ENCODE data around the gene DDIT4.
A peak's percentile ranks its signal among the peaks of the same experiment; 100 is the strongest.

DDIT4 gene

GRCh38 chr10:72270607-72271281 is 3.0 kb upstream of the DDIT4 start:
- no peak for DNase-seq (ENCODE audit: low read depth)
- TF ChIP-seq, protein P1, sequence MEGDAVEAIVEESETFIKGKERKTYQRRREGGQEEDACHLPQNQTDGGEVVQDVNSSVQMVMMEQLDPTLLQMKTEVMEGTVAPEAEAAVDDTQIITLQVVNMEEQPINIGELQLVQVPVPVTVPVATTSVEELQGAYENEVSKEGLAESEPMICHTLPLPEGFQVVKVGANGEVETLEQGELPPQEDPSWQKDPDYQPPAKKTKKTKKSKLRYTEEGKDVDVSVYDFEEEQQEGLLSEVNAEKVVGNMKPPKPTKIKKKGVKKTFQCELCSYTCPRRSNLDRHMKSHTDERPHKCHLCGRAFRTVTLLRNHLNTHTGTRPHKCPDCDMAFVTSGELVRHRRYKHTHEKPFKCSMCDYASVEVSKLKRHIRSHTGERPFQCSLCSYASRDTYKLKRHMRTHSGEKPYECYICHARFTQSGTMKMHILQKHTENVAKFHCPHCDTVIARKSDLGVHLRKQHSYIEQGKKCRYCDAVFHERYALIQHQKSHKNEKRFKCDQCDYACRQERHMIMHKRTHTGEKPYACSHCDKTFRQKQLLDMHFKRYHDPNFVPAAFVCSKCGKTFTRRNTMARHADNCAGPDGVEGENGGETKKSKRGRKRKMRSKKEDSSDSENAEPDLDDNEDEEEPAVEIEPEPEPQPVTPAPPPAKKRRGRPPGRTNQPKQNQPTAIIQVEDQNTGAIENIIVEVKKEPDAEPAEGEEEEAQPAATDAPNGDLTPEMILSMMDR (IDR thresholded peaks at IDR 0.05; ENCODE audit: low read length, missing control alignments): no peak
- H3K4me3 ChIP-seq (replicated peaks; ENCODE audit: low read depth, low read length): no peak overlapping the region

GRCh38 chr10:72272689-72273409 is 875 bp upstream of the DDIT4 start:
- H3K4me3 ChIP-seq (replicated peaks; ENCODE audit: low read depth, low read length): peak overlapping the region; percentile 100
- DNase-seq (ENCODE audit: low read depth): peak; percentile 98
- TF ChIP-seq, protein P1 (IDR thresholded peaks at IDR 0.05; ENCODE audit: low read length, missing control alignments): no peak

DNA sequence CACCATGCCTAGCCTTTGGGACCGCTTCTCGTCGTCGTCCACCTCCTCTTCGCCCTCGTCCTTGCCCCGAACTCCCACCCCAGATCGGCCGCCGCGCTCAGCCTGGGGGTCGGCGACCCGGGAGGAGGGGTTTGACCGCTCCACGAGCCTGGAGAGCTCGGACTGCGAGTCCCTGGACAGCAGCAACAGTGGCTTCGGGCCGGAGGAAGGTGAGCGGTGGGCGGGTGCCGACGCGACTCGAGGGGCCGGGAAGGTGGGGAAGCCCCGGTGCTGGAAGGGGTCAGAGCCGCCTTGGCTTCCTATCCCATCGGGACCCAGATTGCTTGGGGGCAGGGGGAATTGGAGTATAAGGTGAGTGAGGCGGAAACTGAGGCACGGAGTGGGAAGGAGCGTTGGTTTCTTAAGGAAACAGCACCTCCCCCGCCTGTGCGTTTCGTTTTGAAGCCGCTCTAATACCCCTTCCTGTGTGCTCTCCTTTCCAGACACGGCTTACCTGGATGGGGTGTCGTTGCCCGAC is 547 bp downstream of the DDIT4 start:
- TF ChIP-seq, protein P1 (IDR thresholded peaks at IDR 0.05; ENCODE audit: low read length, missing control alignments): no peak
- no peak for DNase-seq (ENCODE audit: low read depth)
- peak overlapping the region; percentile 100 for H3K4me3 ChIP-seq (replicated peaks; ENCODE audit: low read depth, low read length)

- H3K4me3 ChIP-seq (replicated peaks; ENCODE audit: low read depth, low read length): peak overlapping the region; percentile 100
- peak; percentile 82 for DNase-seq (ENCODE audit: low read depth)
- TF ChIP-seq, protein P1 (IDR thresholded peaks at IDR 0.05; ENCODE audit: low read length, missing control alignments): peak; percentile 65
These were observed 1.1 kb downstream of the DDIT4 start for GRCh38 chr10:72274730-72275350.

DNA sequence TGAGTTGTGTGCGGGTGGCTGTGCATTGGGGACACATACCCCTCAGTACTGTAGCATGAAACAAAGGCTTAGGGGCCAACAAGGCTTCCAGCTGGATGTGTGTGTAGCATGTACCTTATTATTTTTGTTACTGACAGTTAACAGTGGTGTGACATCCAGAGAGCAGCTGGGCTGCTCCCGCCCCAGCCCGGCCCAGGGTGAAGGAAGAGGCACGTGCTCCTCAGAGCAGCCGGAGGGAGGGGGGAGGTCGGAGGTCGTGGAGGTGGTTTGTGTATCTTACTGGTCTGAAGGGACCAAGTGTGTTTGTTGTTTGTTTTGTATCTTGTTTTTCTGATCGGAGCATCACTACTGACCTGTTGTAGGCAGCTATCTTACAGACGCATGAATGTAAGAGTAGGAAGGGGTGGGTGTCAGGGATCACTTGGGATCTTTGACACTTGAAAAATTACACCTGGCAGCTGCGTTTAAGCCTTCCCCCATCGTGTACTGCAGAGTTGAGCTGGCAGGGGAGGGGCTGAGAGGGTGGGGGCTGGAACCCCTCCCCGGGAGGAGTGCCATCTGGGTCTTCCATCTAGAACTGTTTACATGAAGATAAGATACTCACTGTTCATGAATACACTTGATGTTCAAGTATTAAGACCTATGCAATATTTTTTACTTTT is 1.8 kb downstream of the DDIT4 start:
- peak; percentile 60 for DNase-seq (ENCODE audit: low read depth)
- TF ChIP-seq, protein P1 (IDR thresholded peaks at IDR 0.05; ENCODE audit: low read length, missing control alignments): no peak
- peak overlapping the region; percentile 100 for H3K4me3 ChIP-seq (replicated peaks; ENCODE audit: low read depth, low read length)

- H3K4me3 ChIP-seq (replicated peaks; ENCODE audit: low read depth, low read length): peak overlapping the region; percentile 100
- TF ChIP-seq, protein P1 (IDR thresholded peaks at IDR 0.05; ENCODE audit: low read length, missing control alignments): no peak
- DNase-seq (ENCODE audit: low read depth): peak; percentile 55
These were observed 2.3 kb downstream of the DDIT4 start for GRCh38 chr10:72276013-72276387.
